NCI-H460 (cell line): Measurements from ENCODE around the gene CNTNAP2. TPM values are rescaled to one million over a fixed set of nuclear protein-coding genes. Genes with fewer than 3 reads are reported as not detected.

Experiments
- DNase-seq: peaks from one replicate; pipeline ENCODE4 v3.0.0-alpha.2; 2016; ENCODE audit warnings: low read depth; ENCODE audit errors: extremely low read depth
- total RNA-seq: library from RNA; depleted of rRNA; stranded (reverse); fragments of >200 nt; shearing (Covaris generic); gene quantifications from 2 replicates; pipeline ENCODE4 v1.2.3, GENCODE V29; 2014

Gene CNTNAP2
- total RNA-seq, 1 experiment from 2014 or later, result 0.15 TPM

- no peak for DNase-seq
Observed at GRCh38 chr7:146659732-146660131, 543.1 kb downstream of the CNTNAP2 start.

GRCh38 chr7:146660839-146661238 is 544.2 kb downstream of the CNTNAP2 start:
- no peak for DNase-seq

- no peak for DNase-seq
Observed at GRCh38 chr7:146661435-146661834, 544.8 kb downstream of the CNTNAP2 start.

GRCh38 chr7:146661929-146662328 is 545.3 kb downstream of the CNTNAP2 start:
- DNase-seq, result no peak

- DNase-seq, result no peak
Observed at GRCh38 chr7:146665023-146665422, 548.4 kb downstream of the CNTNAP2 start.

- no peak for DNase-seq
Observed at GRCh38 chr7:146670532-146670931, 553.9 kb downstream of the CNTNAP2 start.

- no peak for DNase-seq
Observed at GRCh38 chr7:146681487-146681886, 564.9 kb downstream of the CNTNAP2 start.

GRCh38 chr7:146683439-146683838 is 566.8 kb downstream of the CNTNAP2 start:
- DNase-seq, result peak; percentile 23

GRCh38 chr7:146690987-146691386 is 574.4 kb downstream of the CNTNAP2 start:
- DNase-seq, result no peak

GRCh38 chr7:146698995-146699610 is 582.5 kb downstream of the CNTNAP2 start:
- DNase-seq, result no peak

GRCh38 chr7:146700015-146700560 is 583.5 kb downstream of the CNTNAP2 start:
- DNase-seq, result no peak

GRCh38 chr7:146701166-146701565 is 584.6 kb downstream of the CNTNAP2 start:
- no peak for DNase-seq

- DNase-seq, result no peak
Observed at GRCh38 chr7:146702898-146703297, 586.3 kb downstream of the CNTNAP2 start.

- no peak for DNase-seq
Observed at GRCh38 chr7:146709451-146710027, 592.9 kb downstream of the CNTNAP2 start.

GRCh38 chr7:146713205-146713604 is 596.6 kb downstream of the CNTNAP2 start:
- DNase-seq, result no peak

GRCh38 chr7:146713934-146714333 is 597.3 kb downstream of the CNTNAP2 start:
- no peak for DNase-seq

GRCh38 chr7:146720195-146720594 is 603.6 kb downstream of the CNTNAP2 start:
- no peak for DNase-seq

- DNase-seq, result no peak
Observed at GRCh38 chr7:146722986-146723385, 606.4 kb downstream of the CNTNAP2 start.

GRCh38 chr7:146725520-146725919 is 608.9 kb downstream of the CNTNAP2 start:
- DNase-seq, result no peak

- no peak for DNase-seq
Observed at GRCh38 chr7:146728141-146728540, 611.5 kb downstream of the CNTNAP2 start.

GRCh38 chr7:146728611-146729010 is 612.0 kb downstream of the CNTNAP2 start:
- no peak for DNase-seq

- DNase-seq, result no peak
Observed at GRCh38 chr7:146731185-146731584, 614.6 kb downstream of the CNTNAP2 start.
